Lower leg skin (tissue), 3 donors: ENCODE data around the gene REL.

ENCODE experiments used
- POLR2A ChIP-seq, 2 donors: fragments of 450-650 bp; IDR thresholded peaks; one replicate each; pipeline ENCODE4 v1.6.1; 2016 to 2017; ENCODE audit warnings: antibody characterized with exemption in 2 of 2, mild to moderate bottlenecking in 1 of 2, moderate library complexity in 1 of 2
- TF ChIP-seq, protein P1 (sequence below), 3 donors: fragments of 450-650 bp; IDR thresholded peaks; one replicate each; pipeline ENCODE4 v1.5.1; 2016; ENCODE audit warnings: antibody characterized with exemption in 3 of 3, mild to moderate bottlenecking in 3 of 3, moderate library complexity in 2 of 3

DNA sequence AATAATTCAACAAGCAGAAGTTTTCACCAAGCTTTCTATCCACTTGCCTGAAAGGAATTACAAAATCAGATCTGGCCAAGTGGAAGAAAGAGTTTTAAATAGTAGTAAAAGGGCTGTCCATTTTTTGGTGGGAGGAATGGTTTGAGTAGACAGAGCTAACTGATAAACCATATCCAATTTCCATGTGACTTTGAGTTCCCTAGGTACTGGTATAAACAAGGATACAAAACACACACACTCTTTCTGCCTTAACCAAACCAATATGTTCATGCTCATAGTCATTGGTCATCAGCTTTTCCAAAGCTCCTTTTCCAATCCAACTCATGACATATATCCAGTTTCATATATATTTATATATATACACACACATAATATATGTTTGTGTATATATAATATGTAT, 49.5 kb upstream of the REL start:
- TF ChIP-seq, protein P1, sequence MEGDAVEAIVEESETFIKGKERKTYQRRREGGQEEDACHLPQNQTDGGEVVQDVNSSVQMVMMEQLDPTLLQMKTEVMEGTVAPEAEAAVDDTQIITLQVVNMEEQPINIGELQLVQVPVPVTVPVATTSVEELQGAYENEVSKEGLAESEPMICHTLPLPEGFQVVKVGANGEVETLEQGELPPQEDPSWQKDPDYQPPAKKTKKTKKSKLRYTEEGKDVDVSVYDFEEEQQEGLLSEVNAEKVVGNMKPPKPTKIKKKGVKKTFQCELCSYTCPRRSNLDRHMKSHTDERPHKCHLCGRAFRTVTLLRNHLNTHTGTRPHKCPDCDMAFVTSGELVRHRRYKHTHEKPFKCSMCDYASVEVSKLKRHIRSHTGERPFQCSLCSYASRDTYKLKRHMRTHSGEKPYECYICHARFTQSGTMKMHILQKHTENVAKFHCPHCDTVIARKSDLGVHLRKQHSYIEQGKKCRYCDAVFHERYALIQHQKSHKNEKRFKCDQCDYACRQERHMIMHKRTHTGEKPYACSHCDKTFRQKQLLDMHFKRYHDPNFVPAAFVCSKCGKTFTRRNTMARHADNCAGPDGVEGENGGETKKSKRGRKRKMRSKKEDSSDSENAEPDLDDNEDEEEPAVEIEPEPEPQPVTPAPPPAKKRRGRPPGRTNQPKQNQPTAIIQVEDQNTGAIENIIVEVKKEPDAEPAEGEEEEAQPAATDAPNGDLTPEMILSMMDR (IDR thresholded peaks at IDR 0.05) = no peak
- no peak for TF ChIP-seq POLR2A (IDR thresholded peaks at IDR 0.05)
